Body of pancreas (tissue), 4 donors: ENCODE data around the gene PRND. TPM values are rescaled to one million over a fixed set of nuclear protein-coding genes. Genes with fewer than 3 reads are reported as not detected.

Experiments
- ATAC-seq: fragments of 150-250 bp; one replicate; pipeline ENCODE4 v1.9.1; 2016
- DNase-seq, 4 donors: peaks; one replicate each; pipeline ENCODE4 v3.0.0-alpha.2; 2019
- H3K27ac ChIP-seq, 4 donors: fragments of 200-600 bp; sonication (generic); 1 replicate in 3 of 4; 2 replicates in 1 of 4; pipeline versions ENCODE4 v1.5.1 to v1.6.1; 2016 to 2019; ENCODE audit warnings: mild to moderate bottlenecking in 1 of 4, mixed read lengths in 1 of 4, moderate library complexity in 1 of 4
- H3K27me3 ChIP-seq, 2 donors: fragments of 200-600 bp; sonication (generic); one replicate each; pipeline ENCODE4 v1.6.0; 2016; ENCODE audit warnings: mild to moderate bottlenecking in 1 of 2
- H3K36me3 ChIP-seq, 2 donors: fragments of 200-600 bp; sonication (generic); replicated peaks in 1 of 2; 2 replicates each; pipeline ENCODE4 v1.5.1; 2016; ENCODE audit warnings: low read depth in 2 of 2; ENCODE audit not compliant: insufficient read depth in 1 of 2
- H3K4me1 ChIP-seq: fragments of 200-600 bp; sonication (generic); one replicate; pipeline ENCODE4 v1.6.0; 2016
- H3K4me3 ChIP-seq, 2 donors: fragments of 200-600 bp; sonication (generic); 1 replicate in 1 of 2; 2 replicates in 1 of 2; pipeline ENCODE4 v1.5.1; 2016 to 2019
- H3K9me3 ChIP-seq, 3 donors: fragments of 200-600 bp; sonication (generic); 1 replicate in 2 of 3; 2 replicates in 1 of 3; pipeline ENCODE4 v1.5.1; 2016
- POLR2A ChIP-seq, 3 donors: fragments of 450-650 bp; IDR thresholded peaks; one replicate each; pipeline ENCODE4 v1.6.1; 2016; ENCODE audit warnings: antibody characterized with exemption in 3 of 3, mild to moderate bottlenecking in 2 of 3
- WGBS, 2 donors: methylation state at CpG; one replicate each; pipeline ENCODE4 v1.1.5; 2017; 5-methylcytosine and 5-hydroxymethylcytosine counted together
- intact Hi-C: fragments of 100-400 bp; cut with DNase I; formaldehyde crosslinking; loops from one replicate; pipeline ENCODE4 v1.15.1; 2023
- total RNA-seq, 2 donors: library from RNA; depleted of rRNA; stranded (reverse); fragments of >200 nt; gene quantifications; one replicate each; pipeline ENCODE4 v1.1.0, GENCODE V29; 2016
- TF ChIP-seq, protein P1 (sequence below), 7 experiments: fragments of 450-650 bp in 4 of 7; fragments of 200-600 bp in 3 of 7; sonication (generic) in 3 of 7; IDR thresholded peaks; one replicate each; pipeline ENCODE4 v1.5.1; 2016 to 2019; ENCODE audit warnings: antibody characterized with exemption in 7 of 7

Gene PRND
- total RNA-seq, 2 donors from 2014 or later, result not detected

DNA sequence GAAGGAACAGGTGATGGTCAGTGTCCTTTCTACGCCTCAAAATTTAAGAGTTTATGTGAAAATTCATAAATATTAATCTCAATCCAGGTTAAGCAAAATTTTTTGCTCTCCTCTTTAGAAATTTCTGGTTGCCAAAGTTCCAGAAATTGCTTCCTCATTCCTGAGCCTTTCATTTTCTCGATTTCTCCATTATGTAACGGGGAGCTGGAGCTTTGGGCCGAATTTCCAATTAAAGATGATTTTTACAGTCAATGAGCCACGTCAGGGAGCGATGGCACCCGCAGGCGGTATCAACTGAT is 35.8 kb upstream of the PRND start:
- ATAC-seq, result no peak
- intact Hi-C loops, result no loop called here
- Histone ChIP-seq H3K4me3 (peak overlapping the region; percentile 50 to 80), H3K27ac (peak overlapping the region; percentile 83 to 97 (median 94)), H3K4me1 (peaks cover 20% of the 10 kb centered on the region), H3K9me3 (no peaks in the 10 kb centered on the region), H3K36me3 (no peaks in the 10 kb centered on the region), H3K27me3 (no peaks in the 10 kb centered on the region)
- DNase-seq, result no peak
- WGBS, 2 donors, result 5 to 8% methylated on average over 8 of the region's 8 CpGs
- TF ChIP-seq, protein P1, sequence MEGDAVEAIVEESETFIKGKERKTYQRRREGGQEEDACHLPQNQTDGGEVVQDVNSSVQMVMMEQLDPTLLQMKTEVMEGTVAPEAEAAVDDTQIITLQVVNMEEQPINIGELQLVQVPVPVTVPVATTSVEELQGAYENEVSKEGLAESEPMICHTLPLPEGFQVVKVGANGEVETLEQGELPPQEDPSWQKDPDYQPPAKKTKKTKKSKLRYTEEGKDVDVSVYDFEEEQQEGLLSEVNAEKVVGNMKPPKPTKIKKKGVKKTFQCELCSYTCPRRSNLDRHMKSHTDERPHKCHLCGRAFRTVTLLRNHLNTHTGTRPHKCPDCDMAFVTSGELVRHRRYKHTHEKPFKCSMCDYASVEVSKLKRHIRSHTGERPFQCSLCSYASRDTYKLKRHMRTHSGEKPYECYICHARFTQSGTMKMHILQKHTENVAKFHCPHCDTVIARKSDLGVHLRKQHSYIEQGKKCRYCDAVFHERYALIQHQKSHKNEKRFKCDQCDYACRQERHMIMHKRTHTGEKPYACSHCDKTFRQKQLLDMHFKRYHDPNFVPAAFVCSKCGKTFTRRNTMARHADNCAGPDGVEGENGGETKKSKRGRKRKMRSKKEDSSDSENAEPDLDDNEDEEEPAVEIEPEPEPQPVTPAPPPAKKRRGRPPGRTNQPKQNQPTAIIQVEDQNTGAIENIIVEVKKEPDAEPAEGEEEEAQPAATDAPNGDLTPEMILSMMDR (IDR thresholded peaks at IDR 0.05), result no peak
- no peak for TF ChIP-seq POLR2A (IDR thresholded peaks at IDR 0.05)

DNA sequence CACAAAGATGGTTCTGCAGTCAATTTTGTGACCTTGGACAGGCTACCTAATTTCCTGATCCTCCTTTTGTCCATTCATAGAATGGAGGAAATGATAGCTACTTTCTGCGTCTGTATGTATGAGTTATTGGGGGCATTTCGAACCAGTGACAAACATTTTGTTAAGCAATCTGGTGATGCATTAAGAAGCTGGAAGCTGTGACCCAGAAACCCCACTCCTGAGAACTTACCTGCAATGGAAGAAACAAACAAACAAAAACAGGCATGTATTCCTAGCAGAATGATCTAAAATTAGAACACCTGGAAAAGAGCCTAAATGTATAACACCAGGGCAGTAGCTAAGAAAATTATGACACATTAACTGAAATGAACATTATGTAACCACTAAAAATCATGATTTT is 33.4 kb upstream of the PRND start:
- no peaks in the 10 kb centered on the region for H3K9me3 ChIP-seq
- 62 to 68% methylated on average over 2 of the region's 2 CpGs for WGBS, 2 donors
- peaks cover 29% of the 10 kb centered on the region for H3K4me1 ChIP-seq
- ATAC-seq, result no peak
- H3K27me3 ChIP-seq, result no peaks in the 10 kb centered on the region
- H3K36me3 ChIP-seq, result no peaks in the 10 kb centered on the region
- TF ChIP-seq, protein P1 (IDR thresholded peaks at IDR 0.05), result no peak
- TF ChIP-seq POLR2A (IDR thresholded peaks at IDR 0.05), result no peak
- H3K4me3 ChIP-seq, result no peak overlapping the region
- no peak for DNase-seq
- peak overlapping the region in 1 of 4 donors; percentile 97 for H3K27ac ChIP-seq
- intact Hi-C loops, result no loop called here

DNA sequence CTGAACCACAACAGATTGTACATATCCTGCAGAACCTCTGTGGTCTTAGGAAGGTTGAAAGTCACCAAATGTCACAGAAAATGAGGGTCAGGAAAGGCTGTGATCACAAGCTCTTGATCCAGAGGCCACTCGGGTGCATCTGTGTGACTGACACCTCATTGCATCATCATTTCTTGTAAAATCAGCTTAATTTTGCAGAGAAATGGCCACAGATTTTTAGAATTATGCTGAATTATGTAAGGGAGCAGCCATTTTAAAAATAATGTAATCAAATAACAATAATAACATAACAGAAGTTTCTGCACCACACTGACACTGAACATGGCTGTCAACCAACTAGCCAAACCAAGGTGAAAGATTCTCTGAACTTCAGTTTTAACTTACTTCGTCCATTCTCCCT is 32.5 kb upstream of the PRND start:
- Histone ChIP-seq H3K27me3 (no peaks in the 10 kb centered on the region), H3K27ac (no peak overlapping the region), H3K36me3 (no peaks in the 10 kb centered on the region), H3K9me3 (no peaks in the 10 kb centered on the region), H3K4me3 (no peak overlapping the region), H3K4me1 (peaks cover 29% of the 10 kb centered on the region)
- TF ChIP-seq, protein P1 (IDR thresholded peaks at IDR 0.05), result no peak
- TF ChIP-seq POLR2A (IDR thresholded peaks at IDR 0.05), result no peak
- WGBS, 2 donors, result 68 to 69% methylated on average over 2 of the region's 2 CpGs
- DNase-seq, result no peak
- no peak for ATAC-seq
- intact Hi-C loops, result no loop called here

DNA sequence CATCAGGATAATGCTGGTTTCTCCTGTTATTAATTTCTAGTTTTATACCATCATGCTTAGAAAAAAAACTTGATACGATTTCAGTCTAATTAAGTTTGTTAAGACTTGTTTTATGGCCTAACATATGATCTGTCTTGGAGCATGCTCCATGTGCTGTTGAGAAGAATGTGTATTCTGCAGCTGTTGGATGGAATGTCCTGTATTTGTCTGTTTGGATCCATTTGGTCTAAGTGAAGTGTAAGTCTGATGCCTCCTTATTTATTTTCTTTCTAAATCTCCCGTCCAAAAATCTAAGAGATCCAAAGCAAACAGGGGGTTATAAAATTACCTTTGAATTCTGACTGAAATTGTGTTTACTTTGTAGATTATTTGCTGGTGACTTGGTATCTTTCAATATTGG is 30.0 kb upstream of the PRND start:
- no peak overlapping the region for H3K27ac ChIP-seq
- DNase-seq (no peak), ATAC-seq (no peak)
- H3K4me1 ChIP-seq, result peaks cover 29% of the 10 kb centered on the region
- no peaks in the 10 kb centered on the region for H3K27me3 ChIP-seq
- no peaks in the 10 kb centered on the region for H3K36me3 ChIP-seq
- 39 to 49% methylated on average over 2 of the region's 2 CpGs for whole genome bisulfite sequencing, 2 donors
- TF ChIP-seq, protein P1 (IDR thresholded peaks at IDR 0.05), result no peak
- no peak for TF ChIP-seq POLR2A (IDR thresholded peaks at IDR 0.05)
- H3K9me3 ChIP-seq, result no peaks in the 10 kb centered on the region
- H3K4me3 ChIP-seq, result no peak overlapping the region
- intact Hi-C loops, result no loop called here

DNA sequence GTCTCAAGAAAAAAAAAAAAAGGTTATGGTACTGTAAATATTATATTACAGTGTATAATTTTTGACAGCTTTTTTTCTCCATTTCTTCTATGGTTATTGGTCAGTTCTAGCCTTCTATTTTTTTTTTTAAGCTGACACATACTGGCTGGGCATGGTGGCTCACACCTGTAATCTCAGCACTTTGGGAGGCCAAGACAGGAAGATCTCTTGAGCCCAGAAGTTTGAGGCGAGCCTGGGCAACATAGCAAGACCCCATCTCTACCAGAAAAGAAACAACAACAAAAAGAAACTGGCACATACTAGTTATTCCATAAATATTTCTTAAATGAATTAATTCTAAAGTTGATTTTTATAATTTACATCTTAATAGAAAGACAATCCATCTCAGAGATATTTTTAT is 27.6 kb upstream of the PRND start:
- 91 to 100% methylated on average over 1 of the region's 1 CpG for WGBS, 2 donors
- TF ChIP-seq, protein P1 (IDR thresholded peaks at IDR 0.05), result no peak
- TF ChIP-seq POLR2A (IDR thresholded peaks at IDR 0.05), result no peak
- ATAC-seq, result no peak
- Histone ChIP-seq H3K4me1 (peaks cover 14% of the 10 kb centered on the region), H3K9me3 (no peaks in the 10 kb centered on the region), H3K4me3 (no peak overlapping the region), H3K36me3 (no peaks in the 10 kb centered on the region), H3K27ac (no peak overlapping the region), H3K27me3 (no peaks in the 10 kb centered on the region)
- DNase-seq, result no peak
- intact Hi-C loops, result no loop called here
